Effector CD8-positive, alpha-beta T cell (primary cell): Measurements from ENCODE around the gene DOCK10.
"Not testable (repeated sequence)": the region's sequence is repeated elsewhere in the genome, so short reads cannot be mapped to it uniquely, and the experiment has no call there.

Experiments used
- DNase-seq: peaks from one replicate; lab custom pipeline; 2025; lab: John Stamatoyannopoulos, UW

DOCK10 gene

DNA sequence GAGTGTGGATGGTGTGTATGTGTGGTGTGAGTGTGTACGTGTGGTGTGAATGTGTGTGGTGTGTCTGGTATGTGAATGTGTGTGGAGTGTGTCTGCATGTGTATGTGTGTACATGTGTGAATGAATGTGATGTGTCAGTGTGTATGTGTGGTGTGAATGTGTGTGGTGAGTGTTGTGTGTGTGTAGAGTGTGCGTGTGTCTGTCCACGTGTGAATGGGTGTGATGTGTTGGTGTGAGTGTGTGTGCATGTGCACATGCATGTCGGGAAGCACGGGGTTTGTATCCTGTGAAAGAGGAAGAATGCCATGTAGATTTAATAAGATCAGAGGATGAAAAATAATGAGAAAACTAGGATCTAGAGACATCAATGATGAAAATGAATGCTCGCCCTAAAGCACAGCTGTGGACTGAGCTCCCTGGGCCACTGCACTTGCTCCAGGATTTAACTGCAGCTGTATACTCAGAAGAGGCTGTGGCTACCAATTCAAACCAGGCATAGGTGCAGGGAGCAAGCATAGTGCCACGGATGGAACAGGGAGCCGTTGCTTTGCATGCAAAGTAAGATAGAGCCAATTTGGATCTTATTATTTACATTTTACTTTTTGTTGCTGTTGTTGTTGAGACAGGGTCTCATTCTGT is 122.7 kb downstream of the DOCK10 start:
- DNase-seq, result no peak

DNA sequence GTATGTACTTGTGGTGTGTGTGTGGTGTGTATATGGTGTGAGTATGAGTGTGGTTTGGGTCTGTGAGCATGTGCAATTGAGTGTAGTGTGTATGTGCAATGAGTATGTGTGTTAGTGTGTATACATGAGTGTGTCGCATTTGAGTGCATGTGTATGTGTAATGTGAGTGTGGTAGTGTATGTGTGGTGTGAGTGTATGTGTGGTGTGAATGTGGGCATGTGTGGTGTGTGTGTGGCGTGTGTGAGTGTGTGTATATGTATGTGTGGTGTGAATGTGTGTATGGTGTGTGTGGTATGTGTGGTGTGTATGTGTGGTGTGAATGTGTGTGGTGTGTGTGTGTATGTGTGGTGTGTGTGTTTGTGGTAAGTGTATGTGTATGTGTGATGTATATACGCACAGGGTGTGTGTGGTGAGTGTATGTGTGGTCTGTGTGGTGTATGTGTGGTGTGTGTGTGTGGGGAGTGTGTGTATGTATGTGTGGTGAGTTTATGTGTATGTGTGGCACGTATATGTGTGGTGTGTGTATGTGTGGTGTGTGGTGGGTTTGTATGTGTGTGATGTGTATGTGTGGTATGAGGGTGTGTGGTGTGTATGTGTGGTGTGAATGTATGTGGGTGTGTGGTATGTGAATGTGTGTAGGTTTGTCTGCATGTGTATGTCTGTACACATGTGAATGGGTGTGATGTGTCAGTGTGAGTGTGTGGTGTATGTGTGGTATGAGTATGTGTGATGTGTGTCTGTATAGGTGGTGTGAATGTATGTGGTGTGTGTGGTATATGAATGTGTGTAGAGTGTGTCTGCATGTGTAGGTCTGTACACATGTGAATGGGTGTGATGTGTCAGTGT is 123.4 kb downstream of the DOCK10 start:
- DNase-seq, result no peak

DNA sequence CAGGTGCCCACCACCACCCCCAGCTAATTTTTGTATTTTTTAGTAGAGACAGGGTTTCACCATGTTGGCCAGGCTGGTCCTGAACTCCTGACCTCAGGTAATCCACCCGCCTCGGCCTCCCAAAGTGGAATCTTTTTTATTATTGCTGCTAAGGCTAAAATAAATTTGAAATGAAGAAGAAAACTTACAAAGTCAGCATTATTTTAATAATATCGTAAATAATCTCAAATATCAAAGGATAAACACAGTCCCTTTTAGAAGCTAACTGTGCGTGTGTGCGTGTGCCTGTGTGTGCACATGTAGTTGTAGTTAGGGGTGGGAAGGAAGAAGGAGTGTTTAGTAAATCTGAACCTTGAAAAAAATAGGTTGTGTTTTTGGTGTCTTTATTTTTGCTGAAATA is 125.0 kb downstream of the DOCK10 start:
- DNase-seq, result not testable (repeated sequence)

DNA sequence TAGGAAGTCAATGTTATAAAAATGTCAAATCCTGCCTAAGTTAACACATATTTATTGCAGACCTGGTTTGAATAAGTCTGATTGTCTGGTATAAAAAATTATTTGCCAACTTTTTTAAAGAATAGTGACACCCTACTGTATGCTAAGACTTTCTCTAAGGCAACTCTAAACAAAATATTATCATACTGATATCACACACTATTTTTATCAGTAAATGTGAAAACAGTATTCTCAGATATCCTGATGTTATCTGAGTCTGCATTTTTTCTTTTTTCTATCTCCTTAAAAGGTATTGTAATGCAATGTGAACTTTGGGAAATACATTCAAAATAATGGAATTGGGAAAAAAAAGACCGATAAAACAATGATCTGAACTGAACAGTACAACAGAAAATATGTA is 127.1 kb downstream of the DOCK10 start:
- DNase-seq, result no peak

DNA sequence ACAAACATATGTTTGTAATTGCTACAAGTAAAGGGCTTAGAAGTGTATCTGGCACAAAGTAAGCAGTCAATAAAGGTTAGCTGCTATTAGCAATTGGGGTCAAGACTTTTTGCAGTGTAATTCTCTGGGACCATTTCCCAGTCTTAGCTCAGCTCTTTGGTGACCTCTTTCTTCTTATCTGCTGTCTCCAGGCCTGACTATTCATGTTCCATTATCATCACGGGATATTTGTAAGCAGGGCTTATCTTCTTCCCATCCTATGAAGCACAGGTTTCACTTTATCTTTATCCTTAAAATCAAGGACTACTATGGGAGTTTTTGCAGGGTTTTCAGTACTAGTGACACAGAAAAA is 131.7 kb downstream of the DOCK10 start:
- no peak for DNase-seq

DNA sequence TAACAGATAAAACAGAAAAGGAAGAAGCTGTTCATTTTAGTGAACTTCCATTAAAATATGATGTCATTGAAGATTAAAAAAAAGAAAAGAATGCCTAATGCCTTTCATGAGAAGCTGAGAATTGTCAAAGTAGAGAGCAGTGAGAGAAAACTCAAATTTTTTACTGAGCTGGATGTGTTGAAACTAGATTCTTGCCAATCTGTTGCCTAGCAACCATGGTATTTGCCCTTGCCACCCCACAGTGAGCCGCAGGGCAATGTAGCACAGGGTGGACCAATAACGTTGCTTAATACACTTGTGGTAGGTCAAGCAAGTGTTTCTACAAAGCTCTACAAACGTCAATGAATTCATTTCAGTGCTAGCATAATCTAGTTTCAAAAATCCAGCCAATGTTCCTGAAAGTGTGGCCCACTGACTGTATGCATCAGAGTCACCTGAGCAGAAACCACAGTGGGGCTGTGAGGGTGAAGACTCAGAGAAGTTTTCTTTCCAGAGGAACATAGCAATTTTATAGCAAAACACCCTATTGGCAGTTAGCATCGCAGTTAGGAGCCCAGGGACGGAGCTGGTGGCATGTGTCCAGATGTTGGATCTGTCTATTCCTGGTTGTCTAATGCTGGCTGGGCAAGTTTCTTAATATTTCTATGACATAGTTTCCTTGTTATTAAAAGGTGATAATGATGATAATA is 132.2 kb downstream of the DOCK10 start:
- DNase-seq, result no peak

DNA sequence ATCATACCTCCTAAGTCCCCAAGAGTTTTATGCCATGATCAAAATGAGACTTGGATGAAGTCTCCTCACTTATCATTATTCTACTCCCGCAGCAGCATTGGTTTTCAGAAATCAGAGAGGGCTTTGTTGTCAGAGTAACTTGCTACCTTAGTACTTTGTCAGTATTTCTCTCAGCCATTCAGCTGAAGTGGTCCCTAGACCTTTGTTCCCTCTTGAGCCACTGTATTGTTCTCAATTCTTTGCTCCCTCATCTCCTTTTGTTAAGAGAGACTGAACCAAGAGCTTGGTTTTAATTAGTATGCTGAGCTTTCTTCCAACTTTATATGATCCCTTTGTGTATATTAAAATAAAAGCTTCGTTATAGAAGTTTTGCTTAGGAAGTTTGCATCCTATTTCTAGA is 133.4 kb downstream of the DOCK10 start:
- DNase-seq, result no peak

DNA sequence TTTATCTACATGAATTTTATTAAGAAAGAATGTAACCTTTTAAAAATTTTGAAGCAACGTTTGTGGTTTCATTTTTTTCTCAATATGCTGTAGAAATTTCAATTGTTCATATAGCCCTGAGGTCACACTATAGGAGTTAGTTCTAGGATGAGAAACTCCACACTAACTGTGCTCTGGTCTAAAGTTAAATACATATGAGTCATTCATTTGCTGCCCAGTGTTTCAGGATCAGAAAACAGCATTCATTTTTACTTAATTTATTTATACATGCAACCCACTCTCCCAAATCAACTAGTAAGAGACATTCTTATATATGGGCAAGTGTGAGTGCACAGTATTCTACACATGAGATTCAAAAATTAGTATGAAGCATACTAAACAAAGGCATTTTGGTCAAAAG is 137.9 kb downstream of the DOCK10 start:
- DNase-seq, result no peak

DNA sequence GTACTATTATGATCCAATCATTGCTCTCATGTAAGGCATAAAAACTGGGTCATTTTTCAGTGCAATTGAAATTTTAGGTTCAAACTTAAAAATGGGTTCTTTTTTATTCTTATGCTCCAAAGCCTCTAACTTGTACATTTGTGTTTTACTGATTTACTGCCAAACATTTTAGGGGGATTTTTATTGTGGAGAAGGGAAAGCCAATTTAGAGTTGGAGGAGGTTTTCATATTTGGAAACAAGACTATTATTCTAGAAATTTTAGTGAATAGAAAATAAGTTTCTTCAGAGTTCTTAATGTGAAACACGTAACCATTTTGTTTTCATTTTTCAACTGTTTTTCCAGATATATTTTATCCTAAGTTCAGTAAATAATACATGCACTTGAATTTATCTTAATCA is 138.6 kb downstream of the DOCK10 start:
- no peak for DNase-seq

DNA sequence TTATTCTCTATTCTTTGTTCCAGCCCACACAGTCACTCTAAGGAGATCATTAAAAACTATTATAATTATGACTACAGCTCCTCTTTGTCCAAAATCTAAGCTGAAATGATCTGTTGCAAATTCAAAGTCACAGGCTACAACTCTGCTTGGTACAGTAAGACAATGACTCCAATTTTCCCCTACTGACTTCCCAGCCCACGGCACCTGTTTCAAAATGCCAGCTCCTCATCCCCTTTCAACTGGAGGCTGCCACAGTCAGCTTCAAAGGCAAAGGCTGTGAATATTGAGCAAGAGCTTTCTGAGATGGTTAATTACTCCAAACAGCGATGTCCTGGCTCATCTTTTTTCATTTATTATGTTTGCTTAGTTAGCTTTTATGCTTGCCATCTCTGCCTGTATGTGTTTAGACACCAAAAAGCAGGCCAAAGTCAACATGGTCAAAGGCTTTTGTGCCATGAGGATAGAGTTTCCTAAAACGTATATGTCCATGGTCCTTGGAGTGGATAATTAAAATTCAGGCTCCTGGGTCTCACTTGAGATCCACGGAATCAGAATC is 141.1 kb downstream of the DOCK10 start:
- DNase-seq, result no peak

DNA sequence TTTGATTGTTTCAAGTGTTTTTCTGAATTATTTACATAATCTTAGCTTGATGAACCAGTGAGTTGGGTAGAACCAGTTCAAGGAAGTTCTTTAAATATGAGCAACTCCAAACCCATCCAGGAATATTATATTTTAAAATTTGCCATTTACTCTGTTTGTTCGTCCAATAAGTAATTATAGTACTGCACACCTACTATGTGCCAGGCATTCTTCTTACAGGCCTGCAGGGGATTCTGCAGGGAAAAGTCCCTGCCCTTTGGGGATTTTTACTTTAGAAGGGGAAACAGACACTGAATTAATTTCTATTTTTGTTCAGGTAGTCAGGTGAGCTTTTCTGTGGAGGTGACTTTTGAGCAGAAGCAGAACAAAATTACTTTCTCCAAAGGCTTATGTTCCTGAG is 146.9 kb downstream of the DOCK10 start:
- DNase-seq, result no peak

DNA sequence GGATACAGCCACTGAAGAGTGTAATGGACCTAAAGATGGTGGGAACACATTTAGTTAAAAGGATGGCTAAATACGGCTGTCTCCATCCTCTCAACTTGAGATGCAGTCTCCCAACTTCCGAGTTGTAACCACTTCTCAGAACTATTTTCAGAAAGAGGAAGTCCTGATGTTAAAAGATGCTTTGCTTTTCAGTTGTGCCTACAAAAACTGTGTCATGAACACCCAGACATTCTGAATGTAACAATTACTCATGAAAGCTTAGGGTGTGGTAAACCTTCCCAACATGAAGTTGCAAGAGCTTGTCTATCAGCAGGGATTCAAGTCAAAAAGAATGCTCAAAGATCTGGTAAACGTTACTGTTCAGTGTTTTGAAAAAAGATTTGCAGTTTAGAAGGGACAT is 147.9 kb downstream of the DOCK10 start:
- DNase-seq, result no peak

DNA sequence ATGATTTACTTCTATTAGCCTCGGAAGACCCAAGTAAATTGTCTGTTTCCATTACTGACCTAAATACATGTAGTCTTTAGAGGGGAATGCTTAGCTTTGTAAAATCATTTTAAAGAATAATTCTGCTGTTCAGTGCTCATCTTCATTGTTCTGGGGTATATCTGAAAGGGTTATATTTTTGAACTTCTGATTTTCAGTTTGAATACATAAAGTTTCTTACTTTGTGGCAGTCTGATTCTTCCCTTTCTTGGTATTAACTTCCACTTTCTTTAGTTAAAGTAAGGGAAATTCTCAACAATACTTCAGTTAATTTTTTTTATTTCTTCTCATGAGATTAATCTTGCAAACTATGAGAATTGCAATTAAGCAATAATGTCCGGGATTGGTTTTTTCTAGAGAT is 148.4 kb downstream of the DOCK10 start:
- DNase-seq, result no peak

DNA sequence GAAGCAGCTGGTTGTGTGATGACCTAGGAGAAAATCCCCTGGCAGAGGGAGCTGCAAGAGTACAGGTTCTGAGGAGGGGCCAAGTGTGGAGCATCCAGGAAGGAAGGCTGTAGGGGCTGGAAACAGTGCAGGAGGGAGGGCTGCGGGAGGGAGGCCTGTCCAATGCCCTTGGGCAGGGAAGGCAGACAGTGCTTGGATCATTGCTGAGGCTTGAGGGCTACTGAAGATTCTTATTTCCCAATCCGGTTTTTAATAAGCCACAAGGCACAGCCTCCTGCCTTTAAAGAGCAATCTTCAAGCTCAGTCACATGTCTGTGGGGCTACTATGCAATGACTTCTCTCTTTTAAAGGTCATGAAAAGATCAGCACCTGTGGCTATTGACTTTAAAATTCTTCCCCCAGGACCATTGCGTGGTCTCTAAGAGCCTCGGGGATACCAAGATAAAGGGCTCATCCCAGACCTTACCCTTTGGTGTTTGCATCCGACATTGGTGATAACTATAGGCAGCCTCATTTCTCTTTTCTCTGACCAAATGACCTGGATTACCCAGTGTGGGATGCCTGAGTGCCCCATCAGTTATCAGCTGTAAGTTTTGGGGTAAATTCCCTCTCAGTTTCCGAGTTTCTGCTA is 149.6 kb downstream of the DOCK10 start:
- DNase-seq, result no peak

DNA sequence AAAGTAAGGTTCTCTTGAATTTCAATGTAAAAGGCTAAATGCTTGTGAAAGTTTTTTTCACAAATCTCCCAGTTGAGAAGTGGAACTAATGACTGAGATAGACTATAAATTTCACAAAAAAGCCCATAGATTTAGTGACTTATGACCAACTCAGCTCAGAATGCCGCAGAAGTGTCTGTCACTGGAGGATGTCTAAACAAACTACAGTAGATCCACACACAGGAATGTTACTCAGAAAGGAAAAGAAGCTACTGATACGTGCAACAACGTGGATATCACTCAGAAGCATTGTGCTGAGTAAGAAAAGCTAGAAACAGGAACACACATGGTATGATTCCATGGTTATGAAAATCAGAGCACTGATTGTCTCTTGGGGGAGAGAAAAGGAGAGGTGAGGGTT is 151.9 kb downstream of the DOCK10 start:
- DNase-seq, result no peak

DNA sequence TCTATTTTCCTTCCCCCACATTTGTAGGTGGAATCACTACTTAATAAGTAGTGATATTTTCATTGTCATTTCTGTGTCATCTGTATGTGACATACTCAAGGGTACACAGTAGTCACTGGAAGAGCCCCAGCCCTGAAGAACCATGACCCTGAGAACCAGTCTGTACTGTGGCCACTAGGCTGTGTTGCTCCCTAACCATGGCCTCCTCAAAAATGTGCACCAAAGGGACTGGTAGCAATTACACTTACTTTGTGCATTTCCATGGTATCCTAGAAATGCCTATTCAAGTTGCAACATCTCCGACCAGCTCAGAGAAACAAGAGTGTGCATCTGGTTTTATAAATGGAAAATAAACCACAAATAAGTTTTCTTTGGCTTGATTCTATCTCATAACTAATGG is 155.1 kb downstream of the DOCK10 start:
- DNase-seq, result no peak

DNA sequence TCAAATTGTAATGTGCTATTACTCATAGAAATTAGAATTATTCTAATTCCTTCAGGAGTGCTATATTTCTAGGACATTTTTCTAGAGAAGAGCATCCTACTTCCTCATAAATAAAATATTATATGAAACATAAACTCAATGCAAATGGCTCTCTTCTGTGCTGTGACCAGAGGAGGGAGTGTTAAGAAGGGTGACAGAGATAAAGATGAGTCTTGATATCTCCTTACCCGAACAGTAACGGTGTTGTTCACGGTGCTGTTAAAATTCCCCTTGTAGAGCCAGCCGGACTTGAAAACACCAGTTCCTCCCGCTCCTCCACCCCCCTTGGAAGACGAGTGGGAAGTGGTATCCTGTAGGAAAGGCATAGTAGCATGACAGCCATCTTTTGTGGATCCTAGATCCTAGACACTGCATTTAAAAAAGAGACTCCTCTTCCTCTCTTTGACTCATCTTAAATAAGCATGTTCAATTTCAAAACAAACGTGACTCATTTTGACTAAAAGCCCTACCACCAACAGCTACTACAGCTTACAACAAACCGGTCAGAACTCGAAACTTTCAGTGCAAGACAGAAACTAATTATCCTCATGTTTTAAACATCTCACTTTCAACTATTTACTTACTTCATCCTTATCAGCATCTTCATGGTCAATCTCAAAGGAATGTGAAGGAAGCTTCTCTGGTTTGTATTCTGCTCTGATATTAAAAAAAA is 156.3 kb downstream of the DOCK10 start:
- DNase-seq, result no peak

DNA sequence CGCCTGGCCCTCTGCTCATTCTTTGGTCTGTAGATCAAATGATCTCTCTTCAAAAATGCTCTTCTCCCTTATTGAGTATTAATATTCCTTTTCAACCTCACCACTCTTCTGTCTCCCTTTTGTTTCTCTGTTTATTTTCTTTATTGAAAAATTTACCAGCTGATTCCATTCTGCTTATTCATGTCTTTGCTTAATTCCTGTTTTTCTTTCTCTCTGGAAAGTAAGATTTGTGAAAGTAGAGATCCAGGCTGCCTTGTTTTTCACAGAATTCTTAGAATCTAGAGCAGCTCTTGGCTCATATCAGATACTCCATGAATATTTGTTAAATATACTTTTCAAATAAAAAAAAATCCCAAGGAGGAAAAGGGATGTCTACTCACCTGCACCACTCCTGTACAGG is 157.0 kb downstream of the DOCK10 start:
- DNase-seq, result no peak

DNA sequence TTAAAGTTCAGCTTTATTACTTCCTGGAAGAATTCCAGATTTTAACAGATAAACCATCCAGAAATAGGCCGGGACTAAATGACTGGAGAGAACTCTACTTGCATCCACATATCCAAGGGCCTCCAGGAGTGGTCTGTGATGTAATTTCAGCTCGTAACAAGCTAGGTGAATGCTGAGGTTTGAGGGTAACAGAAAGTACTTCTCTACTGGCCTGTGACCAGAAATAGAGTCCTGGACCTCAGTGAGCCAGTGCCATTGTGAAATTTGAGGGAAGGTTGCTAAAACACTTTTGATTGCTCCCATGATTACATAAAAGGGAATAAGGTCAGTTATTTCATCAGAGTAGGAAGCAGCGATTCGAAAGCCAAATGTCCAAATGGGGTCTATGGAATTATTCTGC is 158.1 kb downstream of the DOCK10 start:
- no peak for DNase-seq

DNA sequence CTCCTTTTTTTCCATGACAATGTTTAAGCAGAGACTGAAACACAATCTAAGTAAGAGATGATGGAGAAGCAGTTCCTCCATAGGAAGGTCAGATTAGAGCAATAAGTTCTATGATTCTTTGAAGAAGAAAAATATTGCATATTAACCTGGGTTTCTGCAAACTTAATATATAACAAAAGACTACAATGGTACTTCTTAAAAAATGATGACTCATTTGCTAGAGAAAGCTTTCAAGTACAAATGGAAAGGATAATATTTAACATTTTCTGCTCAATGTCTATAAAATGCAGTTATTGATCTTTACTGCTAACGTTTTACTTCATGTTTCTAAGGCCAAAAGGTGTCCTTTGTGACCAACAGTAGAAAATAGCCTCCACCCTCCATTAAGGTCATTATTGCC is 158.6 kb downstream of the DOCK10 start:
- no peak for DNase-seq

DNA sequence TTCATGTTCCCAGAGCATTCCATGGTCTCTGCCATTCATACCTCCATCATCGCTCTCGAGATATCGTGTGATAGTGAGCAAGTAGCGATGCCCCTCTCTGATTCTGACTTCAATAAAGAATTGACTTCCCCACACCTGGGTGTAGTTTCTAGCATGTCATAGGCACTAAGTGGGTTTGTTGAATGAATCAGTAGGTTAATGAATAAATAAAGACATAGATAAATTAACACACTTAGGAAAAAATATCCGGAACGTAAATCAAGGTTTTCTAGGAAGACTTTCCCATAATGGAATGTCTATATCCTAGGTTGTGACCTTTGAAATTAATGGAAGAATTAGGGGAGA is 159.1 kb downstream of the DOCK10 start:
- DNase-seq, result no peak
